CD4-positive, alpha-beta T cell treated with Interleukin-12 subunit alpha and Interleukin-12 subunit beta, for 1 hour (primary cell): ENCODE results near the gene TXNL1.
"Not testable (repeated sequence)": the region's sequence is repeated elsewhere in the genome, so short reads cannot be mapped to it uniquely, and the experiment has no call there.

Experiments
- DNase-seq: peaks from one replicate; pipeline ENCODE4 v3.0.0-alpha.2; 2020

Gene TXNL1

DNA sequence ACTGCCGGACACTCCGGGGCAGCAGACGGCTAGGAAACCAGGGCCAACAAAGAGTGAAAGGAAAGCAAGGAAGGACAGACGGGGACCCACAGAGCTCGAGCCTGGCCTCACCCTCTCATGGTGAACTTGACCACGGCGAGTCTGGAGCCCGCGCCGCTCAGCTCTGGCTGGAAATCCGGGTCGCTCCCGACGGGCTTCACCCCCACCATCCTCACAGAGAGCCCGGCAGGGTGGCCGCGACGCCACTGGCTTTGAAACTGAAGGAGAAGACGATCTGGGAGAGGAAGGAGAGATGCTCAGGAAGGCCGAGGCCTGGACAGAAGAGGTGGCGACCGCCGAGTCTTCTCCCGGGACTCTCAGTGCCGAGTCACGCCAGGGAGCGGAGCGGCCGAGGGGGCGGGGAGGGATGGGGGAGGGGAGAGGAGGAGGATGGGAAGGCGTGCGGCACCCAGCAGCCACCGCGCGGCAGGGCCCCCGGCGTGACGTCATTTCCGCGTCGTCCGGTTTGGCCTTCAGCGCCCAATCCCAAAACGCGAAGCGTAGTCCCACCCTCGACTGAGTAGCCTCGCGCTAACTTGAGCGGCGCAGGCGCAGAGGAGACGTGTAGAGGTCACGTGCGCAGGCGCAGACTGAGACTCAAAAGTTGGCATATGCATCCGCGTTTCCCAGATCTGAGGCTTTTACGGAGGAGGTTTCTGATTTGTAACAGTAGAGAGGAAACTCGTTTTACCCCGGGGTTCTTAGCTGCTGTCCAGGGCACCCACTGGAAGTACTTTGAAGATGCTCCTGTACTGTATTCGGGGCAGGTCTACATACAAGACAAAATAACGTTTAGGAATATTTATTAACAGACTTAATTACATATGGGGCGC, at the start of gene TXNL1:
TSS of gene TXNL1 (minus strand) at position 361 of the 872 bp plus-strand sequence. CDS start at position 209, 152 bp downstream.
- peak; percentile 99 for DNase-seq

DNA sequence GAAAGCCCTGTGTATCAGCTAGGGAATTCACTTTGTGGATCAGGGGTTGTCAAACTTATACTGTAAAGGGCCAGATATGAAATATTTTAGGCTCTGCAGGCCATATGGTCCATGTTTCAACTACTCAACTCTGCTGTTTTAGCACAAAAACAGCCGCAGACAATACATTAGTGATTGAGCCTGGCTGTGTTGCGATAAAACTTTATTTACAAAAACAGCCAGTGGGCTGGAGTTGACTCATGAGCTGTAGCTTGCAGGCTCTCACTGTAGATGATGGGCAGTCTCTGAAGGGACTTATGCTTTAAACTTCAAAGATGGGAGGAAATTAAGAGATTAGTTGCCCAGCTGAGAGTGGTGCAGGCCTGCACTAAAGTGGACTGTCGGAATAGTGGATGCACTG, 45.9 kb upstream of the TXNL1 start:
- DNase-seq = no peak

DNA sequence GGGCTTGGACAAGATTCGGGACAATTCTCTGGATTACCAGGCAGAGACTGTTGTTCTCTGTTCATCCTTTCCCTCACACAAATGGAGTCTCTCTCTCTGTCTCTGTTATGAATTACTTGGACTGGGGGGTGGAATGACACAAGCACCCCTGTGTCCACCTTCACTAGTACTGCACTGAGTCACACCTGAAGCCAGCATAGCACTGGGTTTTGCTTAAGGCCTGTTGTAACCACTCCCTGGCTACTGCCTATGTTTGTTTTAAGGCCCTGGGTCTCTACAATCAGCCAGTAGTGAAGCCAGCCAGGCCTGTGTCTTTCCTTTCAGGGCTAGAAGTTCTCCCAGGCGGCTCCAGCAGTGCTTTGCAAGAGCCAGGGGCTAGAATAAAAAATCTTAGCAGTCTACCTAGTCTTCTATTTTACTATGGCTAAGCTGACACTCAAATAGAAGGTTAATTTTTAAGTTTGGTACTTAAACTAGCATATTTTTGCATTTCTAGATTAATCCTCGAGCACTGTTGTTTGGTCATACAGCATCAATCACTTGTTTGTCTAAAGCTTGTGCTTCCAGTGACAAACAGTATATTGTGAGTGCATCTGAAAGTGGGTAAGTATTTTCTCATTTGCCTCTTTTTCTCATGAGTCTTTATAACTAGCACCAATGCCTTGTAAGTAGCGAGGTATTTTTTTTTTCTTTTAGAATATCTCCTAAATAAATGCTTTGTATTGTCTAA, 40.6 kb upstream of the TXNL1 start:
- DNase-seq = no peak

DNA sequence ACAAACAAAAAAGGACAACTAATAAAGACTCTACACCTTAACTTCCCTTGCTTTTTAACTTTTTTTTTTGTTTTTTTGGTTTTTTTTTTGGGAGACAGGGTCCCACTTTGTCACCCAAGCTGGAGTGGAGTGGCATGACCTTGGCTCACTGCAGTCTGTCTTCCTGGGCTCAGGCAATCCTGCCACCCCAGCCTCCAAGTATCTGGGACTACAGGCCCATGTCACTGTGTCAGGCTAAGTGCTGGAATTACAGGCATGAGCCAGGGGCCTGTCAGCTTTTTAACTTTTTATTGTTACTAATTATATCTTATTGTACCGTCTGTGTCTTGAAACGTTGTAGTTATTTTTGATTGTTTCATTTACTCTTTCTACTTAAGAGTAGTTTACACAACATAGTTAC, 38.2 kb upstream of the TXNL1 start:
- DNase-seq = no peak

DNA sequence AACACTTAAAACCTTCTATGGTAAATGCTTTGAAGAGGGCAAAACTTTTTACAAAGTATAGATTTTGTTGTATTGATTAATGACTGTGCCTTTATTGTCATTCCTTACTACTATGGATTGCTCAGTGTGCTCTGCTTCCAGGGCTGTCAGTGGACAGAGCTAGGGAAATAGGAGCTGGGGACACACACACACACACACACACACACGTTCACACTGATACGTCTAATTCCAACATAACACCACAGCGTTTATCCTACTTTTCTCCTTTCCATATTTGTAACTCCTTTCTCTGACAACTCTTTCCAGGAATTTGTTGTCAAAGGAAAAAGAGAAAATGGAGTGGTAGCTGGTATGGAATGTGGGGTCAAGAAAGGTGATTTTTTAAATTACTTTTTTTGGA, 34.6 kb upstream of the TXNL1 start:
- no peak for DNase-seq

DNA sequence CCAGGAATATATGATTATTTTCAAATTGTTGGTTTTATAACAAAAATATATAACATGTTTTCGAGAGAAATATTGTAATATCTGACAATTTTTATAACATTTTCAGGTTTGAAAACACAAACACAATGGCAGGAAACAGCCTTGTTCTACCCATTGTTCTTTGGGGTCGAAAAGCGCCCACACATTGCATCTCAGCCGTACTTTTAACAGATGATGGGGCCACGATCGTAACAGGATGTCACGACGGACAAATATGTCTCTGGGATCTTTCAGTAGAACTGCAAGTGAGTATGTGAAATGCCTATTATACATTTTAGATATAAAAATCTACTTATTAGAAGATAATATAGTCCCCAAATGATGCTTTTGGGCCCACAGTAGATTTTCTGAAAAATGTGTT, 34.0 kb upstream of the TXNL1 start:
- DNase-seq = no peak

DNA sequence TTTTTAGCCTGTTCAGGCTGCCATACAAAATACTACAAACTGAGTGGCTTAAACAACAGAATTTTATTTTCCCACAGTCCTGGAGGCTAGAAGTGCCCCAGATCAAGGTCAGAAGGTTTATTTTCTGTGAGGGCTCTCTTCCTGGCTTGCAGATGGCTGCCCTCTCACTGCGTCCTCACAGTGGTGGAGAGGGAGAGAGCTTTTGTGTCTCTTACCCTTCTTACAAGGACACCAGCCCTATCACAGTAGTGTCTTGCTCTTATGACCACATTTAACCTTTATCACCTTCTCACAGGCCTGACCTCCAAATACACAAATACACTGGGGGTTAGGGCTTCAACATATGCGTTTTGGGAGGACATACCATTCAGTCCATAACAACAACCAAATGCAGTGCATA, 24.5 kb upstream of the TXNL1 start:
- no peak for DNase-seq

DNA sequence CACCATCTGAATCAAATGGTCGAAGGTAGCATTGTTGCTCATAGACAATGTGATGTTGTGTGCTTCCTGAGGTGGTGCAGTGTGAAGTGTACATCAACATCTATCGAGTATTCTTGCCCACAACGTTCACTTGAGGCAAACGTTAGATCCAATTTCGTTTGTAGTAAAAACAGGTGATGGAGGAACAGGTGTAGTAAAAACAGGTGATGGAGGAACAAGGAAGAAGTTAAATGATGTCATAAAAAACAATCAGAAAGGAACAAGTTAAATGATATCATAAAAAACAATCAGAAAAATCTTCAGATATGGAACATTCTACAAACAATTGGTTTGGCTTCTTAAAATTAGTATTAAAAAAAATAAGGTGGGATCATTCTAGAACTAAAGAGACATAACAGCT, 24.1 kb upstream of the TXNL1 start:
- no peak for DNase-seq

DNA sequence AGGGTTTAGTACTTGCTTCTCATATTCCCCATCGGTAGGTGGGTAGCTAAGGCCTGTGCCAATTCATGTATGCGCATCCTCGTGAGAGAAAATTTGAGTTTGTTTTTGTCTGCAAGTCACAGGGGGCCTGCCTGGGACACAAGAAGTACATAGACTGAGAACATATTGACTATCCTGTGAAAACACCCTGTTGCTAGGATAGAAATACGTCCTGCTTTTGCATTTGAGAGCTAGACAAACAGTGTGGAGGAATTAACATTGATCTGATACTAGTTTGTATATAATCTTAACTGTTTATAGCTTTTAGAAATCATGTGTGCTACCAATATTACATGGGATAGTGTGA, 23.6 kb upstream of the TXNL1 start:
- DNase-seq = no peak

DNA sequence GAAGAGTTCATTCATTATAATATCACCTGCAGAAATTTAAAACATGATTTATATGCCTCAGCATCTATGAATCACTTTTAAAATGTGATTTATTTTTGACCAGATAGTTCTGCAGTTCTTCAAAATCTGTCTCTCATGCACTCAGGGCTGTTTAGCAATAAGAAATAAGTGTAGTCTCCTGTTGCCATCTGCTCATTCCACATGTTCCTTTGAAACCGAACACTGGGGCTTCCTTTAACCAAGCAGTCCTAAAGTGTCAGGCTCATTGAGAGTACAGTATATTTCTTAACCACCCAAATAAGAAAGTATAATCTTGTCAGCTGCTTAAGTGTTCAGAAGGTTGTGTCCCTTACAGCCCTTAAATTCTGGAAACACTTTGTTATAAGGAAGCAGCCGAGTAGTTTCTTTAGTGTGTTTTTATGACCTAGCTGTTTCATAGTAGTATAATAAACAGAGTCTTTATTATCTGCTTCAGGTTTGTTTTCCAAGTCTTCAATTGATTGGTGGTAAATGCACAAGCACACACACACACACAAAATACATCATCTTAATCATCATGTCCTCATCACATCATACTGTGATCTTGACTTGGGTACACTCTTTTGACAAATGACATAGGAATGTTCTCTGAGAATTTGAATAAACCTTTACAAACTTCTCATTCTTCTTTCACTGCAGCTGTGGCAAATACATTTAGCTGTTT, 23.1 kb upstream of the TXNL1 start:
- no peak for DNase-seq

- DNase-seq = no peak
These were observed 22.3 kb upstream of the TXNL1 start for GRCh38 chr18:56660655-56661054.

- DNase-seq = no peak
These were observed 20.7 kb upstream of the TXNL1 start for GRCh38 chr18:56659111-56659510.

DNA sequence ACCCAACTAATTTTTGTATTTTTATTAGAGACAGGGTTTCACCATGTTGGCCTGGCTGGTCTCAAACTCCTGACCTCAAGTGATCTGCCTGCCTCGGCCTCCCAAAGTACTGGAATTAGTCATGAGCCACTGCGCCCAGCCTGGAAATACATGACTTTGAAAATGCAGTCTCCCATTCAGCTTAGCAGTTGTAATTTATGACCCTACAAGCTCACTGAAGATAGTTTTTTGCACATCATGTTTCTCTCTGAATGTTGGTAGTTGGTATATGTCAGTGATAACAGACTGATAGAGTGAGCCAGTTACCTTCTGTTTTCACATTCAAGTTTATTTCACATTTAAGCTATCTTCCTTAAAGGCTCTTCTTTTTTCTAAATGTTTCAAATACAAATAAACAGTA, 19.9 kb upstream of the TXNL1 start:
- DNase-seq = no peak

DNA sequence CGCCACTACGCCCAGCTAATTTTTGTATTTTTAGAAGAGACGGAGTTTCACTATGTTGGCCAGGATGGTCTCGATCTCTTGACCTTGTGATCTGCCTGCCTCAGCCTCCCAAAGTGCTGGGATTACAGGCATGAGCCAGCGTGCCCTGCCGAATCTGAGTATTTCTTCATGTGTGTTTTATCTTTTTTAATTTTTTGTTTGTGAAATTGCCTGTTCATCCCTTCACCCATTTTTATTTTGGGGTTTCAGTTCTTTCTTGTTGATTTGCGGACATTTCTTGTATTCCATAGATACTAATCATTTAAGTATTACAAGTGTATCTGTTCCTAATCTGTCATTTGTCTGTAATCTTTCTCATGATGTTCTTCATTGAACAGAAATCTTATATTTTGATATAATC, 15.9 kb upstream of the TXNL1 start:
- not testable (repeated sequence) for DNase-seq

DNA sequence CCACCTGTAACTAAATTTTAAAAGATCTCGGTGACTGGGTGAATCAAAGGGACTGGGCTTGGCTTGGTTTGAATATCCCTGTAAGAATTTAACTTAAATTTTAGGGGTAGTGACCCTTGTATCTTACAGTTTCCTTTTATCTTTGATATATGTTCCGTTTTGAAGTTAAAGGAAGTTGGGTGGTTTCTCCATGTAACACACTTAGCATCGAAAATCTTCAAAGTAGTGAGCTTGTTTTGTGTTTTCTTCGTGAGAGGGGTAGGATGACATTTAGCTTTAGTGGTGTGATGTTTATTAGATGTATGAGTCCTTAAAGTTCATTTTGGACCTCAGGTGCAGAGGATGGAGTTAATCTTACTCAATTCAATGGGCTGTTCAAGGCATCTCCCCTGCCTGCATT, 14.4 kb upstream of the TXNL1 start:
- peak; percentile 20 for DNase-seq

DNA sequence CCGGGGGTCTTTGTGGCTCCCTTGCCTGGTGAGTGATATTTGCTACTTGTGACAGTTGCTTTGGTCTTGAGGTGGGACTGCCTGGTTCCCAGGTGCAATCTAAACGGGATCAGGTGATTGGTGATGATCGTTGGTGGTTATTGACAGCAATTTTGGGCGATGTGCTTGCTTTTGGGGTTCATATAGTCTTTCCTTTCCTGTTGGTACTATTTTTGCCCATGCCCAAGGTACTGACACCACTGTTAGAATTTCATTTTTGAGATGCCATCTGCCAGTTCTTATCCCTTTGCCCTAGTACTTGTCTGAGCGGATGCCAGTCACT, 13.3 kb upstream of the TXNL1 start:
- peak; percentile 8 for DNase-seq

- peak; percentile 97 for DNase-seq
These were observed 12.8 kb upstream of the TXNL1 start, which contains the start of gene WDR7 for GRCh38 chr18:56650944-56651770. WDR7 (plus strand) TSS chr18:56651359; CDS start chr18:56672516, 21,157 bp downstream.

DNA sequence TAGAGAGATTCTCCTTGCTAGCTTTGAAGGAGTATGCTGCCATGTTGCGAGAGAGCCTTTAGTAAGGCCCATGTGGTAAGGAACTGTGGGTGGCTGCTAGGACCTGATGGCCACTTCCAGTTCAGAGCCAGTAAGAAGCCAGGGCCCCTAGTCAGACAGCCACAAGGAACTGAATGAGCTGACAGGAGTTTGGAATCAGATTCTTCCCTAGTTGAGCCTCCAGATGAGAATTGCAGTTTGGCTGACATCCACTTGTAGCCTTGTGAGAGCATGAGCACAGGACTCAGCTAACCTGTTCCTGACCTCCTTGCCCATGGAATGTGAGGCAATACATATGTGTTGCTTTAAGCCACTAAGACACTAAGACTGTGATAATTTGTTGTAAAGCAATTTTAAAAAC, 11.6 kb upstream of the TXNL1 start:
- DNase-seq = no peak

DNA sequence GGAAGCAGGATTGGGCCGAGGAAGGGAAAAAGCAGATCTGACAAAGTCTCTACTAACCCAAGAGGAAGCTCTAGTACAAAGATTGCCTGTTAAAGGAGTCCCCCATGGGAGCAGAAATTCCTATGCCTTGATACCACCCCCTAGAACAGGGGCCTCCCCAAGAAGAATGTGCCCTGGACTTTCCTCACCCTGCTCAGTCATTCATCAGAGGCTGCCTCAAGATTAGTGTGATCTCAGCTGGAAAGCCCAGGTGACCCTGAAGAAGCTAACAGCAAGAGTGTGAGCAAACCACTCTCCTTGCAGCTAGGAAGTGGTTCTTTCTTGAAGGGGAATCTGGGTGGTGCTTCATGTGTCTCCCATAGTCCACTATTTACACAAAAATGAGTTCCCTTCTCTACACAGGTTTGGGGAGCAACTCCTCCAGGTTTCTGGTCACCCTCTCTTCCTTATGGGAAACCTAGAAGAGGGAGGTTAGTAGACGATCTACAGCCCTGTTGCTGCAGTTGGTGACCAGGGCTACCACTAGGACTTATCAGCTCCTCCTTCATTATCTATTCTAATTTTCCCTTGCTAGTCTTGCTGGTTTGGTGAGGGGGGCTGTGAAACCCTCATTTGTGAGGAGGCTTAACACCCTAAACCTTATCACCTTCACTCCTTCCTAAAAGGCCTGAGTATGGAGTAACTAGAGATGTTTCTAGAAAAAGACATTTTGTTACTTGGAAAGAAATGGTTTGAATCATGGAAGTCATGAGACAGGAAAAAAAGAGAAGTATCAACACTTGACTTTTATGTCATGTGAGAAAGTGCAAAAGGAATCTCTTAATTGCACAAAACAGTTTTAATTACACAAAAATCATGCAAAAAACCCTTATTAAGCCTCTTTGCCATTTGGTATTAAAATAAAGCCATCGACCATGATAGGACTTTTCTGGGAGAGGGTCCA, 9.8 kb upstream of the TXNL1 start:
- no peak for DNase-seq

GRCh38 chr18:56647071-56647470, 8.7 kb upstream of the TXNL1 start:
- peak; percentile 6 for DNase-seq

DNA sequence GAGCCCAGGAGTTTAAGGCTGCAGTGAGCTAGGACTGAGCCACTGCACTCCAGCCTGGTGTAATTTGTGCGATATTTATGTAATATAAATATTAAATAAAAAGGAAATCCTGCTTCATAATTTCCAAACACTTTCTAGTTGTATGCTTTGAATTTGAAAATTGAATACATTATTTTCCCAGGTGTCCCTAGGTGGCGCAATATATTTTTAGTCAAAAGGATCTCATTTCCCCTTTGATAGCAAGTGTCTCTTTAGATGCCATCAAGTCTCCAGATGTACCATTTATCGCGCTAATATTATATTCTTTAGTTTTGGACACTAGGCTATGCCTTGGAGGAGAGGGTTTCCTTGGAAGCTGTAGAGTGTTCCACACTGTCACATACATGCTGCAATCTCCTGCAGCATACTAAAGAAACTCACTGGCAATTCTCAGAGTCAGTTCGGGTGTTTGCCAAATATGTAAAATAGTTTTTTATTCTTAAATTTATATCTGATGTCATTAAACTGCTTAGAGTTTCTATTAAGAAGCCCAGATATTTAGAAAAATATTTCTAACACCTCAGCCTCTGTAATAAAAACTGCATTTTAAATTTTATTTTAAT, 7.1 kb upstream of the TXNL1 start:
- DNase-seq = peak; percentile 51
